H1 (cell line): ENCODE data around the gene OR11A1. TPM values are rescaled to one million over a fixed set of nuclear protein-coding genes. Genes with fewer than 3 reads are reported as not detected.

Experiments
- MAFK ChIP-seq: IDR thresholded peaks from 2 replicates; pipeline ENCODE4 v1.6.1; 2012; ENCODE audit warnings: low read depth, mild to moderate bottlenecking, improper control_type of control experiment, low read length
- NRF1 ChIP-seq: IDR thresholded peaks from 2 replicates; pipeline ENCODE4 v1.6.1; 2011; ENCODE audit warnings: mild to moderate bottlenecking, low read depth, low read length, improper control_type of control experiment
- POLR2AphosphoS5 ChIP-seq: IDR thresholded peaks from 2 replicates; pipeline ENCODE4 v1.6.1; 2011; ENCODE audit warnings: low read depth, low read length
- SUZ12 ChIP-seq: fragments of 200-600 bp; sonication (generic); IDR thresholded peaks from 2 replicates; pipeline ENCODE4 v1.6.1; 2012; ENCODE audit warnings: mild to moderate bottlenecking, inconsistent platforms, low read length, moderate library complexity, mixed read lengths
- polyA plus RNA-seq, 7 experiments: library from polyadenylated mRNA; depleted of rRNA in 3 of 7; stranded (reverse) in 5 of 7; unstranded in 2 of 7; fragments of >200 nt in 5 of 7; fragments of 200-250 nt in 2 of 7; gene quantifications; 1 replicate in 5 of 7; 2 replicates in 1 of 7; 4 replicates in 1 of 7; pipeline versions ENCODE4 v1.2.1 to v1.2.3, GENCODE V29; 2011 to 2013; ENCODE audit warnings: missing spikeins in 2 of 7, mixed read lengths in 2 of 7
- total RNA-seq: library from RNA; stranded (reverse); fragmentation: NEBNext Ultra II Directional; extraction: Animal tissue kit (Norgen Biotek cat#: 25700); gene quantifications from 2 replicates; pipeline ENCODE4 v1.2.1, GENCODE V29; 2021

The OR11A1 gene
- total and polyA plus RNA-seq, 2 of the 8 experiments (the other 6 are each of a cell fraction or from before 2014, with no cell fraction given): not detected

DNA sequence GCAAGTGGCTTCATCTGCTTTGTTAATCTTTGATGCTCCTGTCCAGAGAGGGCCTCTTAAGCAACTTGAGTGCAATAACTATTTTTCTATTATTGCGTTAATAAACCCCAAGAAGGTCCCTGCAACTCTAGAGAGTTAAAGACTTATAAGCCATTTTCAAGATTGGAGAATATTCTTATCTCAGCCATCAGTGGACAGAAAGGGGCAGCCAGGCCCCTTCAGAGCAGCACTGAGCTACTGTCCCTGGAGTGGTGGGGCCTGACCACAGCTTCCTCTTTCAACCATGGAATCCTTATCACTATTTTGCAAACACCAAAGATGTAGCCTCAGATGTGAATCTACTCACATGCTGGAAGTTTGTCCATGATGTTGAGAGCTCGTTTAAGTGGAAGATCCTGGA lies 33.7 kb upstream of the OR11A1 start (continued):
- no peak for TF ChIP-seq SUZ12
- no peak for TF ChIP-seq POLR2AphosphoS5
- TF ChIP-seq MAFK: no peak
- TF ChIP-seq NRF1: no peak
- TF ChIP-seq, all 59 proteins: peak for 0
